ENCODE measurements around the gene G6PD. TPM values are rescaled to one million over a fixed set of nuclear protein-coding genes. Genes with fewer than 3 reads are reported as not detected.

Gene G6PD
- total RNA-seq, 2 donors from 2014 or later = 46.9 to 47.3 TPM

GRCh38 chrX:154516656-154517100 lies 30.0 kb downstream of the G6PD start:
- H3K4me1 Mint-ChIP-seq (ENCODE audit: low read depth) = peaks cover 28% of the 10 kb centered on the region
- peak overlapping the region; percentile 92 to 95 for H3K4me3 Mint-ChIP-seq
- no peaks in the 10 kb centered on the region for H3K9me3 Mint-ChIP-seq
- H3K36me3 Mint-ChIP-seq (ENCODE audit: insufficient read depth in 2 of 2) = peaks cover 2% of the 10 kb centered on the region in 2 donors
- H3K27me3 Mint-ChIP-seq (ENCODE audit: low read depth) = peaks cover 6% of the 10 kb centered on the region
- DNase-seq (no peak), ATAC-seq (replicated peaks in 1 of 2) (no peak)
- peak overlapping the region; percentile 70 for H3K27ac Mint-ChIP-seq

GRCh38 chrX:154515966-154516655 lies 30.5 kb downstream of the G6PD start, which contains the start of gene FAM3A:
Gene FAM3A, minus strand, starts transcription at chrX:154516232. Its CDS starts 460 bp downstream, at chrX:154515772.
- Mint-ChIP-seq H3K9me3 (no peaks in the 10 kb centered on the region), H3K27me3 (ENCODE audit: low read depth) (peaks cover 6% of the 10 kb centered on the region), H3K4me3 (peak within 1 kb of the TSS; percentile 92 to 95), H3K36me3 (ENCODE audit: insufficient read depth in 2 of 2) (peaks cover 2% of the 10 kb centered on the region in 2 donors), H3K4me1 (ENCODE audit: low read depth) (peaks cover 33% of the 10 kb centered on the region), H3K27ac (peak within 1 kb of the TSS; percentile 76)
- peak; percentile 92 to 93 for DNase-seq
- peak; percentile 96 to 97 for ATAC-seq (replicated peaks in 1 of 2)

- no peaks in the 10 kb centered on the region for H3K9me3 Mint-ChIP-seq
- peaks cover 2 to 4% of the 10 kb centered on the region in 2 donors for H3K36me3 Mint-ChIP-seq (ENCODE audit: insufficient read depth in 2 of 2)
- H3K27ac Mint-ChIP-seq = peak overlapping the region; percentile 76
- ATAC-seq (replicated peaks in 1 of 2) = peak in 1 of 2 donors; percentile 10
- DNase-seq = peak; percentile 23 to 39
- H3K4me1 Mint-ChIP-seq (ENCODE audit: low read depth) = peaks cover 39% of the 10 kb centered on the region
- peak overlapping the region; percentile 86 to 90 for H3K4me3 Mint-ChIP-seq
- peaks cover 6% of the 10 kb centered on the region for H3K27me3 Mint-ChIP-seq (ENCODE audit: low read depth)
These were observed 31.3 kb downstream of the G6PD start for GRCh38 chrX:154515090-154515965.

GRCh38 chrX:154513716-154514115 lies 32.9 kb downstream of the G6PD start:
- Mint-ChIP-seq H3K9me3 (no peaks in the 10 kb centered on the region), H3K4me1 (ENCODE audit: low read depth) (peaks cover 39% of the 10 kb centered on the region), H3K27me3 (ENCODE audit: low read depth) (peaks cover 6% of the 10 kb centered on the region), H3K4me3 (peak overlapping the region; percentile 48), H3K36me3 (ENCODE audit: insufficient read depth in 2 of 2) (peaks cover 6 to 11% of the 10 kb centered on the region in 2 donors), H3K27ac (peak overlapping the region; percentile 34)
- no peak for DNase-seq
- no peak for ATAC-seq (replicated peaks in 1 of 2)

- Mint-ChIP-seq H3K4me1 (ENCODE audit: low read depth) (peaks cover 39% of the 10 kb centered on the region), H3K9me3 (no peaks in the 10 kb centered on the region), H3K4me3 (no peak overlapping the region), H3K27me3 (ENCODE audit: low read depth) (peaks cover 4% of the 10 kb centered on the region), H3K27ac (no peak overlapping the region), H3K36me3 (ENCODE audit: insufficient read depth in 2 of 2) (peaks cover 8 to 11% of the 10 kb centered on the region in 2 donors)
- DNase-seq (no peak), ATAC-seq (replicated peaks in 1 of 2) (no peak)
These were observed 33.6 kb downstream of the G6PD start for GRCh38 chrX:154512879-154513553.

GRCh38 chrX:154511761-154512160 lies 34.9 kb downstream of the G6PD start:
- no peak for ATAC-seq (replicated peaks in 1 of 2)
- Mint-ChIP-seq H3K4me3 (peak overlapping the region; percentile 29 to 32), H3K4me1 (ENCODE audit: low read depth) (peaks cover 37% of the 10 kb centered on the region), H3K27ac (peak overlapping the region; percentile 83), H3K36me3 (ENCODE audit: insufficient read depth in 2 of 2) (peaks cover 8 to 11% of the 10 kb centered on the region in 2 donors), H3K27me3 (ENCODE audit: low read depth) (no peaks in the 10 kb centered on the region), H3K9me3 (no peaks in the 10 kb centered on the region)
- DNase-seq = no peak

GRCh38 chrX:154509455-154509854 lies 37.2 kb downstream of the G6PD start:
- DNase-seq = no peak
- Mint-ChIP-seq H3K9me3 (no peaks in the 10 kb centered on the region), H3K4me1 (ENCODE audit: low read depth) (peaks cover 24% of the 10 kb centered on the region), H3K27me3 (ENCODE audit: low read depth) (no peaks in the 10 kb centered on the region), H3K27ac (no peak overlapping the region), H3K4me3 (no peak overlapping the region), H3K36me3 (ENCODE audit: insufficient read depth in 2 of 2) (peaks cover 8 to 11% of the 10 kb centered on the region in 2 donors)
- no peak for ATAC-seq (replicated peaks in 1 of 2)

- no peak for ATAC-seq (replicated peaks in 1 of 2)
- H3K27ac Mint-ChIP-seq = no peak overlapping the region
- no peaks in the 10 kb centered on the region for H3K9me3 Mint-ChIP-seq
These were observed 38.3 kb downstream of the G6PD start for GRCh38 chrX:154508384-154508745.

GRCh38 chrX:154507673-154508383 lies 38.8 kb downstream of the G6PD start:
- H3K36me3 Mint-ChIP-seq (ENCODE audit: insufficient read depth in 2 of 2) = peaks cover 7 to 9% of the 10 kb centered on the region in 2 donors
- no peak overlapping the region for H3K4me3 Mint-ChIP-seq
- no peak for DNase-seq
- H3K27me3 Mint-ChIP-seq (ENCODE audit: low read depth) = no peaks in the 10 kb centered on the region
- H3K4me1 Mint-ChIP-seq (ENCODE audit: low read depth) = peaks cover 14% of the 10 kb centered on the region
- no peak overlapping the region for H3K27ac Mint-ChIP-seq
- H3K9me3 Mint-ChIP-seq = no peaks in the 10 kb centered on the region
- no peak for ATAC-seq (replicated peaks in 1 of 2)

More at GRCh38 chrX:154508384-154508745, 38.3 kb downstream of the G6PD start:
- DNase-seq = no peak
- Mint-ChIP-seq H3K4me1 (ENCODE audit: low read depth) (peaks cover 14% of the 10 kb centered on the region), H3K4me3 (no peak overlapping the region), H3K36me3 (ENCODE audit: insufficient read depth in 2 of 2) (peaks cover 7 to 9% of the 10 kb centered on the region in 2 donors), H3K27me3 (ENCODE audit: low read depth) (no peaks in the 10 kb centered on the region)

GRCh38 chrX:154506483-154507332 lies 39.9 kb downstream of the G6PD start:
- Mint-ChIP-seq H3K4me1 (ENCODE audit: low read depth) (peaks cover 11% of the 10 kb centered on the region), H3K4me3 (no peak overlapping the region), H3K9me3 (no peaks in the 10 kb centered on the region), H3K36me3 (ENCODE audit: insufficient read depth in 2 of 2) (peaks cover 7 to 9% of the 10 kb centered on the region in 2 donors), H3K27me3 (ENCODE audit: low read depth) (no peaks in the 10 kb centered on the region), H3K27ac (no peak overlapping the region)
- DNase-seq = no peak
- ATAC-seq (replicated peaks in 1 of 2) = no peak

GRCh38 chrX:154505734-154506133 lies 40.9 kb downstream of the G6PD start:
- peaks cover 2% of the 10 kb centered on the region for H3K4me1 Mint-ChIP-seq (ENCODE audit: low read depth)
- H3K4me3 Mint-ChIP-seq = no peak overlapping the region
- H3K27me3 Mint-ChIP-seq (ENCODE audit: low read depth) = no peaks in the 10 kb centered on the region
- ATAC-seq (replicated peaks in 1 of 2) = no peak
- no peak overlapping the region for H3K27ac Mint-ChIP-seq
- no peaks in the 10 kb centered on the region for H3K9me3 Mint-ChIP-seq
- DNase-seq = no peak
- peaks cover 5 to 9% of the 10 kb centered on the region in 2 donors for H3K36me3 Mint-ChIP-seq (ENCODE audit: insufficient read depth in 2 of 2)

GRCh38 chrX:154502989-154503388 lies 43.7 kb downstream of the G6PD start:
- peaks cover 7% of the 10 kb centered on the region for H3K27me3 Mint-ChIP-seq (ENCODE audit: low read depth)
- H3K4me1 Mint-ChIP-seq (ENCODE audit: low read depth) = no peaks in the 10 kb centered on the region
- no peaks in the 10 kb centered on the region for H3K9me3 Mint-ChIP-seq
- ATAC-seq (replicated peaks in 1 of 2) = no peak
- no peak overlapping the region for H3K4me3 Mint-ChIP-seq
- no peak for DNase-seq
- H3K27ac Mint-ChIP-seq = no peak overlapping the region
- H3K36me3 Mint-ChIP-seq (ENCODE audit: insufficient read depth in 2 of 2) = no peaks in the 10 kb centered on the region

Data from activated T-cell treated with anti-CD3 and anti-CD28 coated beads, Interleukin-2, amount 50 U/mL, for 72 hours (primary cell).